ENCODE data around the gene RBMS1. TPM values are rescaled to one million over a fixed set of nuclear protein-coding genes. Genes with fewer than 3 reads are reported as not detected.

RBMS1 gene
- total RNA-seq, 1 experiment from 2014 or later = 77.5 TPM

DNA sequence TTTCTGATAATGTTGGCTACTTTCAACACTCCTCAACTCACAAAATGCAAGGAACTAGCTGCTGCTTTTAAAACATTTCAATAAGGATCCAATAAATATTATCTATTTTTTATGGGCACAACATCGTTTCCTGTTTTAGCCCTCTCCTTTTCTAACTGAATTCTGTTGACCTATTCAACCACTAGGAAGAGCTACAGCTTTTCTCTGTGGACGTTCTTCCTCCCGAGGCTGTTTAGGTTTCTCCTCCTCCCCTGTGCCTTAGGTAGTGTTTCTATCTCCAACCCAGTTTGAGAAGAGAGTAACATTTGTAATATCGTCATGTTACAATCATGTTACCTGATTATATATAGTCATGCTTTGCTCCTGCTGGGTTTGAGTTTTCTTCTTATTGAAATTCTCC, 202.2 kb downstream of the RBMS1 start:
- Histone ChIP-seq H3K23ac (ENCODE audit: insufficient read length, low read depth, low read length) (no peak overlapping the region), H2BK12ac (ENCODE audit: insufficient read length, low read depth, low read length) (no peak overlapping the region), H2BK120ac (ENCODE audit: low read depth, low read length, poor library complexity, severe bottlenecking) (no peak overlapping the region), H4K5ac (ENCODE audit: insufficient read length, low read depth, low read length) (no peak overlapping the region), H4K91ac (ENCODE audit: insufficient read length, low read depth, low read length) (no peak overlapping the region), H3K27ac (ENCODE audit: insufficient read length, low read depth, low read length) (no peak overlapping the region), H3K4me2 (ENCODE audit: insufficient read depth, insufficient read length, low read length) (no peak overlapping the region), H3K56ac (ENCODE audit: insufficient read length, low read depth, low read length) (no peak overlapping the region), H3K27me3 (ENCODE audit: insufficient read depth, low read length) (no peaks in the 10 kb centered on the region), H3K79me2 (ENCODE audit: insufficient read depth, low read length) (no peaks in the 10 kb centered on the region), H4K8ac (replicated peaks; ENCODE audit: insufficient read length, low read depth, low read length) (no peak overlapping the region), H3K9me3 (ENCODE audit: control insufficient read depth, low read depth, low read length) (no peaks in the 10 kb centered on the region), H3K79me1 (ENCODE audit: insufficient read depth, low read depth, low read length, poor library complexity, severe bottlenecking) (no peaks in the 10 kb centered on the region), H2BK15ac (ENCODE audit: low read depth, low read length) (no peak overlapping the region), H2AFZ (ENCODE audit: low read length) (no peak overlapping the region), H3K18ac (ENCODE audit: insufficient read length, low read depth, low read length) (no peak overlapping the region), H3K23me2 (ENCODE audit: insufficient read length, low read depth, low read length, poor library complexity, severe bottlenecking) (no peaks in the 10 kb centered on the region), H3K9ac (ENCODE audit: extremely low read depth, insufficient read length, low read length) (no peak overlapping the region), H3K14ac (ENCODE audit: insufficient read depth, low read length) (no peak overlapping the region), H2BK5ac (ENCODE audit: insufficient read length, low read length) (no peak overlapping the region), H3K4ac (ENCODE audit: low read depth, low read length) (no peak overlapping the region), H4K20me1 (ENCODE audit: control insufficient read depth, insufficient read depth, insufficient read length) (no peaks in the 10 kb centered on the region), H2AK5ac (ENCODE audit: insufficient read length, low read length) (no peak overlapping the region), H3K4me1 (ENCODE audit: insufficient read depth, low read length) (no peaks in the 10 kb centered on the region), H2BK20ac (ENCODE audit: low read depth, low read length, poor library complexity, severe bottlenecking) (no peak overlapping the region), H3T11ph (ENCODE audit: low read length) (no peak overlapping the region)
- no peaks in the 10 kb centered on the region for H3K9me3 Mint-ChIP-seq
- TF ChIP-seq, protein P1, sequence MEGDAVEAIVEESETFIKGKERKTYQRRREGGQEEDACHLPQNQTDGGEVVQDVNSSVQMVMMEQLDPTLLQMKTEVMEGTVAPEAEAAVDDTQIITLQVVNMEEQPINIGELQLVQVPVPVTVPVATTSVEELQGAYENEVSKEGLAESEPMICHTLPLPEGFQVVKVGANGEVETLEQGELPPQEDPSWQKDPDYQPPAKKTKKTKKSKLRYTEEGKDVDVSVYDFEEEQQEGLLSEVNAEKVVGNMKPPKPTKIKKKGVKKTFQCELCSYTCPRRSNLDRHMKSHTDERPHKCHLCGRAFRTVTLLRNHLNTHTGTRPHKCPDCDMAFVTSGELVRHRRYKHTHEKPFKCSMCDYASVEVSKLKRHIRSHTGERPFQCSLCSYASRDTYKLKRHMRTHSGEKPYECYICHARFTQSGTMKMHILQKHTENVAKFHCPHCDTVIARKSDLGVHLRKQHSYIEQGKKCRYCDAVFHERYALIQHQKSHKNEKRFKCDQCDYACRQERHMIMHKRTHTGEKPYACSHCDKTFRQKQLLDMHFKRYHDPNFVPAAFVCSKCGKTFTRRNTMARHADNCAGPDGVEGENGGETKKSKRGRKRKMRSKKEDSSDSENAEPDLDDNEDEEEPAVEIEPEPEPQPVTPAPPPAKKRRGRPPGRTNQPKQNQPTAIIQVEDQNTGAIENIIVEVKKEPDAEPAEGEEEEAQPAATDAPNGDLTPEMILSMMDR (conservative IDR thresholded peaks at IDR 0.05) = peak; percentile 27; the same call in 1 of the 3 replicates
- H3K27me3 Mint-ChIP-seq (ENCODE audit: low read depth) = no peaks in the 10 kb centered on the region
- H3K4me1 Mint-ChIP-seq = peaks cover 5 to 9% of the 10 kb centered on the region in 2 experiments; a peak in 2 of 4 replicates
- no peak overlapping the region; a peak in 1 of 7 replicates for H3K27ac Mint-ChIP-seq
- no CpG with 5 or more reads among the region's 4 CpGs for WGBS (ENCODE audit: extremely low coverage, insufficient read length, low lambda C conversion rate)
- no peak for DNase-seq
- H3K36me3 Mint-ChIP-seq (ENCODE audit: insufficient read depth in 1 of 3, low read depth in 3 of 3) = peaks cover 2 to 8% (median 8%) of the 10 kb centered on the region in 3 experiments; a peak in 5 of 7 replicates
- no peak overlapping the region for H3K4me3 Mint-ChIP-seq

Data from H9 (cell line).